ENCODE measurements around the gene ADRA2A.

ADRA2A gene

DNA sequence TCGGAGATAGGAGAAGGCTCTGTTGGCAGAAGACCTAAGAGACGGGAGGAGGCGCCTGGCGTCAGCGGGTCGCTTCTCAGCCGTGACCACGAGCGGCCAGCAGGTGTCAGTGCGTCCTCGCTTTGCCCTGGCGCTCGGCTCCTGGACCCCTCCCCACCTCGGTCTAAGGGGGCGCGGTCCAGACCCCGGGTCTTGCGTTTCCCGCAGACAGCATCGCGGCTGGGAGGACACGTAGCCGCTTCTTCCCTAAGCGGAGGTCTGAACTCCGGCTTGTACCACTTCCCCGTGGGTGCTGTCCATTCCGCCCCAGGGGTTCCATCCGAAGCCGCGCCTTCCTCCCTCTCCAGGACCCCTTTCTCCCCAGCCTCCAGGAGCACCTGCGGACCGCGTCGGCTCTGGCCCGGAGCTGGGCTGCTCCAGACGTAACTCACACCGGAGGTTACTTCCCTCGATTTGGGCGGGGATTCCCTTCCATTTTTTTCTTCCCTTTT, 593 bp upstream of the ADRA2A start:
- H3K4me3 ChIP-seq (replicated peaks; ENCODE audit: insufficient read depth, low read length): peak overlapping the region; percentile 31
- no peak overlapping the region for H3K27ac ChIP-seq (replicated peaks)

DNA sequence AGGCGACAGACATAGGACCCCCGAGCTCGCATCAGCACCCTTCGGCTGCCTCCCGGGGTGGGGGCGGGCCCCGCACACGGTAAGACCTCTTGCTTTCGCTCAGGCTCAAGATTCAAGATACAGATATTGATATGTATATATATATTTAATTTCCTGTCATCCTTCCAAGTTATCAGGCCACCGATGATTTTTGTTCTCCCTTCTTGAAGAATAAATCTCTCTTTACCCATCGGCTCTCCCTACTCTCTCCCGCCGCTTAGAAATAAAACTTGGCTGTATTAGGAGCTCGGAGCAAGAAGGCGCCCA, 603 bp downstream of the ADRA2A start:
- DNase-seq (ENCODE audit: low read depth in 1 of 2, low spot score in 1 of 2): no peak
- Histone ChIP-seq H3K27me3 (ENCODE audit: insufficient read depth, poor library complexity, severe bottlenecking) (peaks cover 34% of the 10 kb centered on the region), H3K4me3 (replicated peaks; ENCODE audit: insufficient read depth, low read length) (no peak overlapping the region; the same call in 1 of the 2 replicates), H3K27ac (replicated peaks) (no peak overlapping the region)
- TF ChIP-seq REST (IDR thresholded peaks at IDR 0.05; ENCODE audit: insufficient replicate concordance, low read depth) (no peak), POLR2AphosphoS5 (IDR thresholded peaks at IDR 0.05; ENCODE audit: low read depth) (no peak), CTCF (IDR thresholded peaks at IDR 0.05; ENCODE audit: insufficient read depth, low read length) (no peak), GABPA (IDR thresholded peaks at IDR 0.05; ENCODE audit: low read depth) (no peak), SPI1 (IDR thresholded peaks at IDR 0.05; ENCODE audit: borderline replicate concordance, low read depth) (no peak)

More for the DNA sequence above, 593 bp upstream of the ADRA2A start:
- H3K27me3 ChIP-seq (ENCODE audit: insufficient read depth, poor library complexity, severe bottlenecking): peaks cover 34% of the 10 kb centered on the region
- peak; percentile 58 for TF ChIP-seq CTCF (IDR thresholded peaks at IDR 0.05; ENCODE audit: insufficient read depth, low read length)
- TF ChIP-seq REST (IDR thresholded peaks at IDR 0.05; ENCODE audit: insufficient replicate concordance, low read depth): no peak
- TF ChIP-seq SPI1 (IDR thresholded peaks at IDR 0.05; ENCODE audit: borderline replicate concordance, low read depth): no peak
- TF ChIP-seq GABPA (IDR thresholded peaks at IDR 0.05; ENCODE audit: low read depth): no peak
- DNase-seq (ENCODE audit: low read depth in 1 of 2, low spot score in 1 of 2): peak in 1 of 2 experiments; percentile 39

DNA sequence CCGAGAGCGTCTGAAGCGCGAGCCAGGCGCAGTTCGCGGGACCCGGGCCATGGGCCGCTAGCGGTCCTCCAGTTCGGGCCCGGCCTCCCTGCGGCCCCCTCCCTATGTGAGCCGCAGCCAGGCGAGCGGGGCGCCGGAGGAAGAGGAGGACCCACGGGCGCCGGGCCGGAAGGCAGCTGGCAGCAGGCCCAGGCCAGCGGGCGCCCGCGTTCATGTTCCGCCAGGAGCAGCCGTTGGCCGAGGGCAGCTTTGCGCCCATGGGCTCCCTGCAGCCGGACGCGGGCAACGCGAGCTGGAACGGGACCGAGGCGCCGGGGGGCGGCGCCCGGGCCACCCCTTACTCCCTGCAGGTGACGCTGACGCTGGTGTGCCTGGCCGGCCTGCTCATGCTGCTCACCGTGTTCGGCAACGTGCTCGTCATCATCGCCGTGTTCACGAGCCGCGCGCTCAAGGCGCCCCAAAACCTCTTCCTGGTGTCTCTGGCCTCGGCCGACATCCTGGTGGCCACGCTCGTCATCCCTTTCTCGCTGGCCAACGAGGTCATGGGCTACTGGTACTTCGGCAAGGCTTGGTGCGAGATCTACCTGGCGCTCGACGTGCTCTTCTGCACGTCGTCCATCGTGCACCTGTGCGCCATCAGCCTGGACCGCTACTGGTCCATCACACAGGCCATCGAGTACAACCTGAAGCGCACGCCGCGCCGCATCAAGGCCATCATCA, 1.1 kb downstream of the ADRA2A start:
- H3K4me3 ChIP-seq (replicated peaks; ENCODE audit: insufficient read depth, low read length): no peak overlapping the region; the same call in 1 of the 2 replicates
- H3K27ac ChIP-seq (replicated peaks): no peak overlapping the region
- DNase-seq (ENCODE audit: low read depth in 1 of 2, low spot score in 1 of 2): peak in 1 of 2 experiments; percentile 27
- TF ChIP-seq SPI1 (IDR thresholded peaks at IDR 0.05; ENCODE audit: borderline replicate concordance, low read depth): no peak
- peak; percentile 26; the same call in 1 of the 2 replicates for TF ChIP-seq GABPA (IDR thresholded peaks at IDR 0.05; ENCODE audit: low read depth)
- TF ChIP-seq CTCF (IDR thresholded peaks at IDR 0.05; ENCODE audit: insufficient read depth, low read length): no peak
- no peak for TF ChIP-seq REST (IDR thresholded peaks at IDR 0.05; ENCODE audit: insufficient replicate concordance, low read depth)
- peaks cover 34% of the 10 kb centered on the region for H3K27me3 ChIP-seq (ENCODE audit: insufficient read depth, poor library complexity, severe bottlenecking)
